ENCODE data around the gene ACTRT2.

The ACTRT2 gene

DNA sequence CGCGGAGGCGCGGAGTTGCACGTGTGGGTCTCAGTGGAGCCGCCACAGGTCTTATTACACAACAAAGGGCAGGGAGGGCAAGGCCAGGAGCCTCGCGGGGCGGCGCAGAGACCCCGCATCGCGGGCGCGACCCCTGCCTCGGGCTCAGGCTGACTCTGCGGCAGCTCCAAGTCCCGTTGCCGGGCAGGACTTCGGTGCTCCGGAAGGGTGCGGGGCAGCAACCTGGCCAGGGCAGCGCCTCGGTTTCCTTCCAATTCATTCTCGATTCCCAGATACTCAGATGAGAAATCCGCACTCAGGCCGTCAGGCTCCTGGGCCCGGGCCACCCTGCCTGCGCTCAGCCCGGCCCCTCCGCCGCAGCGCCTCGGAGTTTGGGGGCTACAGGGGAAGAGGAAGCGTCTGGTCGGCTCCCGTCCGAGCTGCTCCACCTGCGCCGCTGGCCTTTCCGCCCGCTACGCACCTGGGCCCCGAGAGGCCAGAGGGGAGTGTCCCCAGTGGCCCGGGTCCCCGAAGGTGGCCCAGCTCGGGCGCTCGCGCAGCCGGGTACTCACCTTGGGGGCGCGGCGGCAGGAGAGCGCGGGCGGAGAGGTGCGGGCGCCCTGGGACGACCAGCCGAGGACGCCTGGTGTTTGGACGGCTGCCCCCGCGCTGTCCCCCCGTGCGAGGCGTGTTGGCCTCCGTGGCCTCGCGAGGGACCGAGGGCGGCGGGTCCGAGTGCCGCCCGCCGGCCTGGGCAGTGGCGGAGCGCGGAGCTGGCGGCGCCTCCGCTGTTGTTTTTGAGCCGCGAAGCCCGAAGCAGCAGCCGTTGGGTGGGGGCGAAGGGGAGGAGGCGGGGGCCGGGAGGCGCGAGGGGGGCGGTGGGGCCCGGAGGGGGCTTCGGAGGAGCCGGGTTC is 46.6 kb downstream of the ACTRT2 start:
- ATAC-seq (replicated peaks) (no peak), DNase-seq (no peak)
- no peak overlapping the region for H3K27ac Mint-ChIP-seq
- H3K9me3 Mint-ChIP-seq, result no peaks in the 10 kb centered on the region
- peaks cover 11 to 32% of the 10 kb centered on the region in 2 donors for H3K27me3 Mint-ChIP-seq
- H3K36me3 Mint-ChIP-seq (ENCODE audit: insufficient read depth), result no peaks in the 10 kb centered on the region
- peaks cover 0 to 2% of the 10 kb centered on the region in 2 donors for H3K4me1 Mint-ChIP-seq (ENCODE audit: low read depth in 2 of 2)
- H3K4me3 Mint-ChIP-seq, result peak overlapping the region; percentile 48 to 57

DNA sequence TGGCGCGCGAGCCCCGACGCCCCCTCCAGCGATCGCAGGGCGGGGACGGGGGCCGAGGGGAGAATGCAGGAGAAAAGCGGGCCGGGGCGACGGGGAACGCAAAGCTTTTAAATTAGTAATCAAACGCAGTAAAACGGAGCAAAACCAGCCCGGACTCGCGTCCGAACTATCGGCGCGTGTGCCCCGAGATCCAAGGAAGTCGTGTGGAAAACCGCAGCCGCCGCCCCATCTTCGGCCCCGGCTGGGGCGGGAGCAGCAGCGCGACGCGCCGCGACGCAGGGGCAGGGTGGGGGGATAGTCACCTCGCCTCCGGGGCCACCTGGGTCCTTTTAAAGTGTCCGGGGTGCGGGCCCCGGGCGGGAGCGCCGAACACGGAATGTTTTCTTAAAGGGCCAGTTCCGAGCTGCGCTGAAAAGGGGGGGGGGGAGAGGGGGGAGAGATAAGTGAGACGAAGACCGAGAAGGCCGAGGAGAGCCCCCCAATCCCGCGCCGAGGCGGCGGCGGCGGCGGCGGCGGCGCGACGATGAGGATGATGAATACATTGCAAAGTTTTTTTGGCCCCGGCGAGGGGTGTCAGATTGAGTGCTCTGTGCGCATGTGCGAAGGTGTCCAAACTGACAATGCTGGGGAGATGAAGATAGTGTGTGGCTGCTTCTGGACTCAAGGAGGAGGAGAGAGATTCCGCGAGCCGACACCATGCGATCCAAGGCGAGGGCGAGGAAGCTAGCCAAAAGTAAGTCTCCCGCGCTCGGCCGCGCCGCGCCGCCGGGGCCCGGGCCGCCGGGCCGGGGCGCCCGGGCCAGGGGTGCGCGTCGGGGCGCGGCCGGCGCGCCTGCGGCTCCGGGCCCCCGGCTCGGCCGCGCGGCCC is 47.5 kb downstream of the ACTRT2 start, which contains the start of gene PRDM16:
Gene PRDM16 (plus strand): TSS at position 640 of the 868 bp plus-strand sequence. CDS start 57 bp downstream, at position 697.
- ATAC-seq (replicated peaks) (no peak), DNase-seq (no peak)
- peak within 1 kb of the TSS; percentile 60 to 62 for H3K4me3 Mint-ChIP-seq
- H3K27me3 Mint-ChIP-seq, result peaks cover 11 to 32% of the 10 kb centered on the region in 2 donors
- H3K27ac Mint-ChIP-seq, result no peak within 1 kb of the TSS
- no peaks in the 10 kb centered on the region for H3K9me3 Mint-ChIP-seq
- no peaks in the 10 kb centered on the region for H3K36me3 Mint-ChIP-seq (ENCODE audit: insufficient read depth)
- peaks cover 0 to 2% of the 10 kb centered on the region in 2 donors for H3K4me1 Mint-ChIP-seq (ENCODE audit: low read depth in 2 of 2)

DNA sequence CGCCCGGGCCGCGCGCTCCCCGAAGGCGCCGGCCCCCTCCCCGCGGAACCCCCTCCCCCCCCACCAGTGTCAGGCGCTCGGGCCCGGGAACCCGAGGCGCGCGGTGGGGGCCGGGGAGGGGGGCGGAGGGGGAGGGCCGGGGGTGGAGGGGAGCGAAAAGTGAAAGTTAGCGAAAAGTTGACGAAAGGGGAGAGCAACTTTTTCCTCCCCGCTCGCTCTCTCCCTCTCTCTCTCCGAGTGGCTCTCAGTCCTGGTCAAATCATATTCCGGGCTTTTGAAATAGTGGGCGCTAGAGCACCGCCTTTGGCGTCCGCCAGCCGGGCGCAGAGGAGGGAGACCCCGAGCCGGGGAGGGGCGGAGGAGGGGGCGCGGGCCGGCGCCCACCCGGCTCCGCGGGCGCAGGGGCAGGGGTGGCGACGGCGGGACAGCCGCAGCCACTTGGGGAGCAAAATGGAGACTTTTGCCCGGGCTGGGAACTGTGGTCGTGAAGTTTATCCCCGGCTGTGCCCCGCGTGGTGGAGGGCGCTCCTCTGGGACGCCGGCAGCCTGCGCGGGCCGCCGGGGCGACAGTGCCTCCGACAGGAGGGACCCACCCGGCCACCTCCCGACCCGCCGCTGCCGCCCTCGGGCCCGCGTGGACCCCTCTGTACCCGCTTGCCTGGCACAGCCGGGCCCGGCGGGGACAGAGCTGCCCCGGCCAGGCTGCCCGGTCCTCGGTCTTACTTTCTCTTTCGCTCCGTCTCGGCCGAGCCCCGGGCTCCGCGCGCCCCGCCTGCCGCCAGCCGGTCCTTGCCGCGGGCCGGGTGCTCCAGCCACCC is 48.4 kb downstream of the ACTRT2 start:
- Mint-ChIP-seq H3K9me3 (no peaks in the 10 kb centered on the region), H3K27ac (no peak overlapping the region), H3K27me3 (peaks cover 11 to 37% of the 10 kb centered on the region in 2 donors), H3K4me1 (ENCODE audit: low read depth in 2 of 2) (peaks cover 0 to 2% of the 10 kb centered on the region in 2 donors), H3K4me3 (peak overlapping the region in 1 of 2 donors; percentile 59), H3K36me3 (ENCODE audit: insufficient read depth) (no peaks in the 10 kb centered on the region)
- no peak for DNase-seq
- ATAC-seq (replicated peaks), result no peak

DNA sequence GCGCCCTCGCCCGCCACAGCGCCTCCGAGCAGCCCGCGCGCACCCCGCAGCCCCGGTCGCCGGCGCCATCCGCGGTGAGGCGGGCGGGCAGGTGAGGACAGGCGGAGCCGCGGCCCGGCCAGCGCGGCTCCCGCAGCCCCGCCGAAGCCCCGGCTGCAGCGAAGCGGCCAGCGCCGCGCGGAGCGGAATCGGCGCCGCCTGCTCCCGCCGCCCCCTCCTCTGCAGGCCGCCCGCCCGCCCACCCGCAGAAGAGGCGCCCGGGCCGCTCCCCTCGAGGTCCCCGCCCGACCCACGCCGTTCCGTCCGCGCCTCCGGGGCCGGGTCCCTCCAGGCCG is 49.0 kb downstream of the ACTRT2 start:
- Mint-ChIP-seq H3K4me1 (ENCODE audit: low read depth in 2 of 2) (peaks cover 0 to 2% of the 10 kb centered on the region in 2 donors), H3K27ac (no peak overlapping the region), H3K9me3 (no peaks in the 10 kb centered on the region), H3K4me3 (no peak overlapping the region), H3K27me3 (peaks cover 11 to 38% of the 10 kb centered on the region in 2 donors), H3K36me3 (ENCODE audit: insufficient read depth) (no peaks in the 10 kb centered on the region)
- DNase-seq, result no peak
- ATAC-seq (replicated peaks), result no peak

DNA sequence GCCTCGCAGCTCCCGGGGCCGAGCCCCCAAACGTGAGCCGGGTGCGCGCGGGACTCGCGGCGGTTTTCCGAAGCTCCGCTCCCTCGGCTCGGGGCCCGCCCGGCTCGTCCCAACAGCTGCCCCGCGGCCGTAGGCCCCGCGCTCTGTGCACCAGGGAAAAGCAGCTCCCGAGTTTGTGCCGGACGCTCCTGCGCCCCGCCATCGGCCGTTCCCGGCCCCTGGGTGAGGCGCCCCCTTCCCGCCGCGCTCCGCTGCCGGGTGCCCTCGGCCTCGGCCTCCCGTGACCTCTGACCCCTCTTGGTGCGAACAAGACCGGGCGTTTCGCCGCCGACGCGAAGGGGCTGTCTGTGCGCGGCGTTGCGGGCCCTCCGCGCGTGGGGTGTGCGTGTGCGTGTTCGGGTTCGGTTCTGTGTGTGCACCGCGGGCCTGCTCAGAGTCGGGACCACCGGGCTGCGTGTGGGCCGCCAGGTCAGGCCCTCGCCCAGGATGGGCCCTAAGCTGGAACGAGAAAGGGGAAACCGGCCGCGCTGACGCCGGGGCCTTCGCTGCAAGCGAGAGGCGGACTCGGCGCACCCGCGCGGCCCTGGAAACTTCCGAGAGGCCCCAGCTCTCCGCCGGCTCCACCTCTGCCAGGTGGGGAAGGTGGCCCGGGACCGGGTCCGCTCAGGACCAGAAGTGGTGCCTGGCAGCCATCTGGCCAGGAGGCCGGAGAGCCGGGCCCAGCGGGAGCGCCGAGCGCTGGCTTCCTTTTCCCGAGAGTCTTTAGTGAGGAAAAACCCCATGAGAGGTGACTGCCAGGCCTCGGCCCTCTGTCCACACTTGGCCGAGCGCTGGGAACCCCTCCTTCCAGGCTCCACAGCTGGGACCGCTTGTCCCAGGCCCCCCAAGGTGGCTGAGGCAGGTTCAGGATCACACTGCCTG is 49.6 kb downstream of the ACTRT2 start:
- H3K27me3 Mint-ChIP-seq, result peaks cover 10 to 38% of the 10 kb centered on the region in 2 donors

DNA sequence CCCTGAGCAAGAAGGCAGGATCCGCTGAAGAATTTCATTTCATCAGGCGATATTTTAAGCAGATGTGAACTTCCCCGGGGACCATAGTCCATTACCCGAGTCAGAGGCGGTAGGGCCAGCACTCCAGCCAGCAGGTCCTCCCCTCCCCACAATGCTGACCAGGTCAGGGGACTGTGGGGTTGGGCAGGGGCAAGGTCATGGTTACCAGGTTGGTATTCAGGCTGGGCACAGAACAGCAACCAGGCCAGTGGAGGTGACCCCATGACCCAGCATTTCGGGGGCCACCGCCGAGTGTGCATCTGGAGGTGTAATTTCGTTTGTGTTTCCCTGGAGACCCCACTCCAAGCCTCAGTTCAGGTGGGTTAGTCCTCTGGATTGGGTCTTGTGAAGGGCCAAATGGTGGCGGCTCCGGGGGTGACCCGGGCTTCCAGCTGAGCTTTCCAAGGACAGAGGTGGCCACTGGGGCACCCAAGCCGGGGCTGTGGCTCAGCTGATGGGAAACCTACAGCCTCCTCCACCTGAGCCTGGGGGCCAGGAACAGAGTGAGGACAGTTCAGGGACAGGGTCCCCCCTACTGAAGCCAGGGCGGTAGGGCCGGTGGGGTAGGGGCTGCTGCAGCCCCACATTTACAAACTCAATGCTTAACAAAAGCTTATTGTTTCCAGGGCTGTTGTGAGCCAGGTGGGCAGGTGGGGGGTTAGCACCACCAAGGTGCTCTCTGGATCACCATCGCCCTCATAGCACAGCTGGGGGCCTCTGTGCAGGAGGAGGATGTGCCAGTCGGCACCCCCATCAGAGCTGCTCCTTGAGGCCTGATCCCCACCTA is 50.5 kb downstream of the ACTRT2 start:
- no peak for DNase-seq
- Mint-ChIP-seq H3K4me3 (peak overlapping the region in 1 of 2 donors; percentile 36), H3K27me3 (peaks cover 11 to 38% of the 10 kb centered on the region in 2 donors), H3K36me3 (ENCODE audit: insufficient read depth) (no peaks in the 10 kb centered on the region), H3K9me3 (no peaks in the 10 kb centered on the region), H3K27ac (no peak overlapping the region), H3K4me1 (ENCODE audit: low read depth in 2 of 2) (peaks cover 0 to 2% of the 10 kb centered on the region in 2 donors)
- ATAC-seq (replicated peaks), result no peak

More for the DNA sequence above, 49.6 kb downstream of the ACTRT2 start:
- Mint-ChIP-seq H3K9me3 (no peaks in the 10 kb centered on the region), H3K4me3 (peak overlapping the region; percentile 8 to 36), H3K27ac (no peak overlapping the region), H3K36me3 (ENCODE audit: insufficient read depth) (no peaks in the 10 kb centered on the region), H3K4me1 (ENCODE audit: low read depth in 2 of 2) (peaks cover 0 to 2% of the 10 kb centered on the region in 2 donors)
- ATAC-seq (replicated peaks) (no peak), DNase-seq (no peak)

Data from effector memory CD8-positive, alpha-beta T cell (primary cell).